ENCODE results near the gene KCNIP1. TPM values are rescaled to one million over a fixed set of nuclear protein-coding genes. Genes with fewer than 3 reads are reported as not detected.
A peak's percentile ranks its signal among the peaks of the same experiment; 100 is the strongest.

Gene KCNIP1
- total RNA-seq, 2 donors from 2014 or later: not detected

- no peak overlapping the region for H3K4me3 Mint-ChIP-seq
- no peaks in the 10 kb centered on the region for H3K36me3 Mint-ChIP-seq
- peaks cover 15 to 31% of the 10 kb centered on the region in 2 donors for H3K27me3 Mint-ChIP-seq
- no peaks in the 10 kb centered on the region for H3K4me1 Mint-ChIP-seq (ENCODE audit: low read depth in 2 of 2)
- no peaks in the 10 kb centered on the region for H3K9me3 Mint-ChIP-seq
- ATAC-seq (no peak), DNase-seq (ENCODE audit: low spot score) (no peak)
- H3K27ac Mint-ChIP-seq: no peak overlapping the region
Observed at GRCh38 chr5:170475294-170476000, 28.4 kb upstream of the KCNIP1 start.

DNA sequence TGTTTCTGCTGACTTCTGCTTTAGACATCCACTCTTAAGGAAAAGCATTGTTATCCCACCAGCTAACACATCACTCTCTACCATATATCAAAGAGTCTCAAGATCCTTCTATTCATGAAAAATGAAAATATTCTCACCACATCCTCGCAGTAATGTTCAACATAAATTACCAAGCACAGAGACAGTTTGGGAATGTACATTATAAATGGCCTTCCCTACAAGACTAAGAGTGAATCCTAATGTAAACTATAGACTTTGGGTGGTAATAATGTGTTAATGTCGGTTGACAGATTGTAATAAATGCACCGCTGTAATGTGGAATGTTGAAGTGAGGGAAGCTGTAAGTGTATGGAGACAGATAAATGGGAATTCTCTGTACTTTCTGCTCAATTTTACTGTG lies 27.1 kb upstream of the KCNIP1 start:
- Mint-ChIP-seq H3K4me1 (ENCODE audit: low read depth in 2 of 2) (no peaks in the 10 kb centered on the region), H3K9me3 (no peaks in the 10 kb centered on the region)

DNA sequence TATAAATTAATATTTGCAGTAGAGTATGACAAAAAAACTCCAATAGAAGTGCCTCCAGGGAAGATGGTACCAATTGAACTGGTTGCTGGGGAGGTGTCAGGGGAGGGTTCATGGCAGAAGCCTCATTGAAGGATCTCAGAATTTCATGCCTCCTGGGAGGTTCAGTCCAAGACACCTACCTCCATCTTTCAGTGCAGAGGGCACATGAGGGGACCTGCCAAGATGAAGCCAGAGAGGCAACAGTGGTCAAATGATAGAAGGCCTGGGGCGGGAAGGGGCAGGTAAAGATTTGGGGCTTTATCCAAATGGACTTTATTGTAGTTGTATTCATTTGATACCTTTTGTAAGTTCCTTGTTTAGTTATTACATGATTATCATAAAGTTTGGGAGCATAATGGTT lies 25.9 kb upstream of the KCNIP1 start:
- DNase-seq (ENCODE audit: low spot score) (no peak), ATAC-seq (no peak)

More for the DNA sequence above, 27.1 kb upstream of the KCNIP1 start:
- H3K27ac Mint-ChIP-seq: no peak overlapping the region
- ATAC-seq (no peak), DNase-seq (ENCODE audit: low spot score) (no peak)
- H3K27me3 Mint-ChIP-seq: peaks cover 12 to 30% of the 10 kb centered on the region in 2 donors
- no peak overlapping the region for H3K4me3 Mint-ChIP-seq
- no peaks in the 10 kb centered on the region for H3K36me3 Mint-ChIP-seq

DNA sequence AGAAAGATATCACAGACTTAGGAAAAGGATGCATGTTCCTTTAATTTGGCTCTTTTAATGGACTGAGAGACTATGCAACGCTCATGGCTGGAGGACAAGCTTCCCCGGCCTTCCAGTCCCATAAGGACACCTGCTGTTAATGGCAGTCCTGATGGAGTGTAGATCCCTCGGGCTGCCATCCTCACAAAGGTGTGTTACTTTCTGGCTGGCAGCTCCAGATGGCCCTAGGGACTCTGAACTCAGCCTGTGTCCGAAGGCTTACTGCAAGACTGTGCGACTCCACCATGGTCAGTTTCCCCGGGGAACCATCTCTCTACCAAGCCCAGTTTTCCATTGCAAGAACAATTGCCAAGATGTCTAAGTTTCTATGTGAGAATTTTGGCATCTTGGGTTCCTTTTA lies 25.5 kb upstream of the KCNIP1 start:
- Mint-ChIP-seq H3K4me1 (ENCODE audit: low read depth in 2 of 2) (no peaks in the 10 kb centered on the region), H3K4me3 (no peak overlapping the region), H3K27me3 (peaks cover 10 to 25% of the 10 kb centered on the region in 2 donors), H3K36me3 (no peaks in the 10 kb centered on the region), H3K9me3 (no peaks in the 10 kb centered on the region), H3K27ac (no peak overlapping the region)
- DNase-seq (ENCODE audit: low spot score): no peak
- peak in 1 of 2 donors; percentile 20 for ATAC-seq

More for the DNA sequence above, 25.9 kb upstream of the KCNIP1 start:
- Mint-ChIP-seq H3K4me1 (ENCODE audit: low read depth in 2 of 2) (no peaks in the 10 kb centered on the region), H3K36me3 (no peaks in the 10 kb centered on the region), H3K27ac (no peak overlapping the region), H3K9me3 (no peaks in the 10 kb centered on the region), H3K4me3 (no peak overlapping the region), H3K27me3 (peaks cover 13 to 29% of the 10 kb centered on the region in 2 donors)

- Mint-ChIP-seq H3K4me1 (ENCODE audit: low read depth in 2 of 2) (no peaks in the 10 kb centered on the region), H3K36me3 (no peaks in the 10 kb centered on the region), H3K4me3 (no peak overlapping the region), H3K9me3 (no peaks in the 10 kb centered on the region), H3K27me3 (peaks cover 8 to 28% of the 10 kb centered on the region in 2 donors), H3K27ac (no peak overlapping the region)
- DNase-seq (ENCODE audit: low spot score) (no peak), ATAC-seq (no peak)
Observed at GRCh38 chr5:170479484-170479883, 24.3 kb upstream of the KCNIP1 start.

- Mint-ChIP-seq H3K36me3 (no peaks in the 10 kb centered on the region), H3K9me3 (no peaks in the 10 kb centered on the region), H3K27ac (no peak overlapping the region), H3K4me3 (no peak overlapping the region), H3K27me3 (peaks cover 8 to 31% of the 10 kb centered on the region in 2 donors), H3K4me1 (ENCODE audit: low read depth in 2 of 2) (no peaks in the 10 kb centered on the region)
- no peak for ATAC-seq
- no peak for DNase-seq (ENCODE audit: low spot score)
Observed at GRCh38 chr5:170480260-170480659, 23.6 kb upstream of the KCNIP1 start.

- no peaks in the 10 kb centered on the region for H3K36me3 Mint-ChIP-seq
- H3K27ac Mint-ChIP-seq: no peak overlapping the region
- H3K4me3 Mint-ChIP-seq: no peak overlapping the region
- ATAC-seq (no peak), DNase-seq (ENCODE audit: low spot score) (no peak)
- no peaks in the 10 kb centered on the region for H3K4me1 Mint-ChIP-seq (ENCODE audit: low read depth in 2 of 2)
- no peaks in the 10 kb centered on the region for H3K9me3 Mint-ChIP-seq
- peaks cover 10 to 32% of the 10 kb centered on the region in 2 donors for H3K27me3 Mint-ChIP-seq
Observed at GRCh38 chr5:170481849-170482248, 22.0 kb upstream of the KCNIP1 start.

- no peaks in the 10 kb centered on the region for H3K9me3 Mint-ChIP-seq
- no peaks in the 10 kb centered on the region for H3K4me1 Mint-ChIP-seq (ENCODE audit: low read depth in 2 of 2)
- ATAC-seq: no peak
- no peak for DNase-seq (ENCODE audit: low spot score)
- H3K4me3 Mint-ChIP-seq: no peak overlapping the region
- H3K27me3 Mint-ChIP-seq: peaks cover 10 to 31% of the 10 kb centered on the region in 2 donors
- H3K27ac Mint-ChIP-seq: no peak overlapping the region
- no peaks in the 10 kb centered on the region for H3K36me3 Mint-ChIP-seq
Observed at GRCh38 chr5:170482511-170482910, 21.3 kb upstream of the KCNIP1 start.

- ATAC-seq (no peak), DNase-seq (ENCODE audit: low spot score) (no peak)
- Mint-ChIP-seq H3K27ac (no peak overlapping the region), H3K4me1 (ENCODE audit: low read depth in 2 of 2) (no peaks in the 10 kb centered on the region), H3K9me3 (no peaks in the 10 kb centered on the region), H3K4me3 (no peak overlapping the region), H3K36me3 (no peaks in the 10 kb centered on the region), H3K27me3 (peaks cover 9 to 34% of the 10 kb centered on the region in 2 donors)
Observed at GRCh38 chr5:170483701-170484458, 19.9 kb upstream of the KCNIP1 start.

DNA sequence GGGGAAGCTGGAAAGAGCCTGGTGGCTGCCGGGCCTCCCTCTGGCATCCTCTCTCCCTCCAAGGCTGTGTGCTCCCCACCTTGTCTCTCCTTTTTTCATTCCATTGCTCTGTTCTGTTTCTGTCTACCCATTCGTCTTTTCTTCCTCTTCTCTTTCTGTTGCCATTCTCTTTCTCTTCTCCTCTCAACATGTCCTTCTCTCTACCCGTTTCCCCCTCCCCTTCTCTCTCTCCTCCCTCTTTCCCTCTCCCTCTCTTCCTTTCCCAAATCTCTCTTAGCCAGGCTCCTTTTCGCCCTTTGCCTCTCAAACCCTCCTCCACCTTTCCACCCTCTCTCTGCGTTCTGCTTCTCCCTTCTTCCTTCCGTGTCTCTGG lies 19.4 kb upstream of the KCNIP1 start:
- H3K4me3 Mint-ChIP-seq: no peak overlapping the region
- ATAC-seq: no peak
- no peaks in the 10 kb centered on the region for H3K4me1 Mint-ChIP-seq (ENCODE audit: low read depth in 2 of 2)
- H3K9me3 Mint-ChIP-seq: no peaks in the 10 kb centered on the region
- DNase-seq (ENCODE audit: low spot score): no peak
- H3K36me3 Mint-ChIP-seq: no peaks in the 10 kb centered on the region
- no peak overlapping the region for H3K27ac Mint-ChIP-seq
- peaks cover 9 to 33% of the 10 kb centered on the region in 2 donors for H3K27me3 Mint-ChIP-seq

- Mint-ChIP-seq H3K4me3 (no peak overlapping the region), H3K27ac (no peak overlapping the region), H3K9me3 (no peaks in the 10 kb centered on the region), H3K27me3 (peaks cover 9 to 33% of the 10 kb centered on the region in 2 donors), H3K36me3 (no peaks in the 10 kb centered on the region), H3K4me1 (ENCODE audit: low read depth in 2 of 2) (no peaks in the 10 kb centered on the region)
- ATAC-seq: peak in 1 of 2 donors; percentile 36
- no peak for DNase-seq (ENCODE audit: low spot score)
Observed at GRCh38 chr5:170484847-170485615, 18.8 kb upstream of the KCNIP1 start.

DNA sequence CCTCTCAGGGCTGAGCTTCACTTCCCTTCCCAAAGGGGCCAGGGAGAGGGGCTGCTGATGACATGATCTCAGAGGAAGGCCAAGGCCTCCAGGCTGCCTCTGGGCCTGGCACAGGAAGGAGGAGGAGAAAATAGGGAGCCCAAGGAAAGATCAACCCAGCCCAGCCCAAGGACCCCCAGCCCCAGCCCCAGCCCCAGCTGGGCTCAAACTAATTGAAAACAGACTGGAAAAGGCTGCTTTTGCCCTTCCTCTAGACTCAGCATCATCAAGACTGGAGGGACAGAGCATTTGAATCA lies 18.3 kb upstream of the KCNIP1 start:
- ATAC-seq (no peak), DNase-seq (ENCODE audit: low spot score) (no peak)
- H3K27me3 Mint-ChIP-seq: peaks cover 9 to 33% of the 10 kb centered on the region in 2 donors
- no peaks in the 10 kb centered on the region for H3K9me3 Mint-ChIP-seq
- H3K27ac Mint-ChIP-seq: no peak overlapping the region
- no peaks in the 10 kb centered on the region for H3K36me3 Mint-ChIP-seq
- no peak overlapping the region for H3K4me3 Mint-ChIP-seq
- H3K4me1 Mint-ChIP-seq (ENCODE audit: low read depth in 2 of 2): no peaks in the 10 kb centered on the region

- ATAC-seq (no peak), DNase-seq (ENCODE audit: low spot score) (no peak)
- no peaks in the 10 kb centered on the region for H3K9me3 Mint-ChIP-seq
- no peak overlapping the region for H3K4me3 Mint-ChIP-seq
- peaks cover 9 to 33% of the 10 kb centered on the region in 2 donors for H3K27me3 Mint-ChIP-seq
- no peaks in the 10 kb centered on the region for H3K36me3 Mint-ChIP-seq
- H3K27ac Mint-ChIP-seq: no peak overlapping the region
- no peaks in the 10 kb centered on the region for H3K4me1 Mint-ChIP-seq (ENCODE audit: low read depth in 2 of 2)
Observed at GRCh38 chr5:170486371-170486770, 17.4 kb upstream of the KCNIP1 start.

GRCh38 chr5:170488570-170488969 lies 15.2 kb upstream of the KCNIP1 start:
- H3K36me3 Mint-ChIP-seq: no peaks in the 10 kb centered on the region
- H3K4me1 Mint-ChIP-seq (ENCODE audit: low read depth in 2 of 2): no peaks in the 10 kb centered on the region
- H3K9me3 Mint-ChIP-seq: no peaks in the 10 kb centered on the region
- H3K27me3 Mint-ChIP-seq: peaks cover 7 to 34% of the 10 kb centered on the region in 2 donors
- no peak for DNase-seq (ENCODE audit: low spot score)
- ATAC-seq: no peak
- no peak overlapping the region for H3K4me3 Mint-ChIP-seq
- no peak overlapping the region for H3K27ac Mint-ChIP-seq
